Duodenal mucosa (tissue), 2 donors: ENCODE data around the gene KRT35.

ENCODE experiments used
- H3K27ac ChIP-seq: one replicate; pipeline ENCODE4 v1.7.0; 2013; ENCODE audit warnings: low read depth, low read length
- H3K27me3 ChIP-seq, 2 donors: one replicate each; pipeline ENCODE4 v1.7.0; 2013; ENCODE audit warnings: low read length in 2 of 2, control low read depth in 1 of 2; ENCODE audit not compliant: insufficient read depth in 2 of 2, control insufficient read depth in 1 of 2
- H3K36me3 ChIP-seq, 2 donors: one replicate each; pipeline ENCODE4 v1.7.0; 2013; ENCODE audit warnings: low read length in 2 of 2, control low read depth in 1 of 2; ENCODE audit not compliant: insufficient read depth in 2 of 2, control insufficient read depth in 1 of 2
- H3K4me1 ChIP-seq, 2 donors: one replicate each; pipeline ENCODE4 v1.7.0; 2013; ENCODE audit warnings: low read length in 2 of 2, control low read depth in 1 of 2; ENCODE audit not compliant: insufficient read depth in 2 of 2, control insufficient read depth in 1 of 2
- H3K4me3 ChIP-seq, 2 donors: one replicate each; pipeline ENCODE4 v1.7.0; 2013; ENCODE audit warnings: low read length in 2 of 2, low read depth in 1 of 2
- H3K9ac ChIP-seq, 2 donors: one replicate each; pipeline ENCODE4 v1.7.0; 2013; ENCODE audit warnings: low read length in 2 of 2, low read depth in 1 of 2
- H3K9me3 ChIP-seq, 2 donors: one replicate each; pipeline ENCODE4 v1.7.0; 2013; ENCODE audit warnings: low read length in 2 of 2, control low read depth in 1 of 2; ENCODE audit not compliant: control insufficient read depth in 1 of 2

Gene KRT35

GRCh38 chr17:41489531-41489930 is 8.6 kb upstream of the KRT35 start, which contains the start of gene KRT36:
Gene KRT36, minus strand, starts transcription at chr17:41489910. Its CDS starts 46 bp downstream, at chr17:41489864.
- H3K27ac ChIP-seq: no peak within 1 kb of the TSS
- no peak within 1 kb of the TSS for H3K4me3 ChIP-seq
- H3K9me3 ChIP-seq: no peaks in the 10 kb centered on the region
- peaks cover 3 to 21% of the 10 kb centered on the region in 2 donors for H3K4me1 ChIP-seq
- no peak within 1 kb of the TSS for H3K9ac ChIP-seq
- H3K27me3 ChIP-seq: no peaks in the 10 kb centered on the region
- H3K36me3 ChIP-seq: no peaks in the 10 kb centered on the region

DNA sequence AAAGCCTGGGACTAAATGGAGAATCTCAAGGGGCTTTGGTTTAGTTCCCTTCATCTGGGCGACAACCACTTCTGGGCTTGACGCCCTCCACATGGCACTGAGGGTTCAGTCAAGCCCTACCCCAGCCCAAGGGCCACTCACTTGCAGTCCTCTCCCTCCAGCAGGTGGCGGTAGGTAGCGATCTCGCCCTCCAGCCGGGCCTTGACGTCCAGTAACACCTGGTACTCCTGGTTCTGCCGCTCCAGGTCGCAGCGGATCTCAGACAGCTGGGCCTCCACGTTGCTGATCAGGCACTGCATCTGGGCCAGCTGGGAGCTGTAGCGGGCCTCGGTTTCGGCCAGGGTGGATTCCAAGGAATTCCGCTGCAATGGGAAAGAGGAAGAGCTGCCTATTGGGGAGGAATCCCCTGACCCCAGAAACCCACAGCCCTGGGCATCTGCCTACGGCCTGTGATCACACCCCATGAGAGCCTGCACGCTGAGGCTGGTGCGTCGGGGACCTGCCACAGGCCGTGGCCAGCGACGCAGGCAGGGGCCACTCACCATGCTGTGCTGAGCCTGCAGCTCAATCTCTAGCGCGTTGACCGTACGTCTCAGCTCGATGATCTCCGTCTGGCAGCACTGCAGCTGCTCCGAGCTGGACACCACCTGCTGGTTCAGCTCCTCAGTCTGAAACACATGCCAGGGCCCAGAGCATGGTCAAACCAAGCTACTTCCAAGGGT is 6.0 kb upstream of the KRT35 start:
- no peaks in the 10 kb centered on the region for H3K27me3 ChIP-seq
- H3K9me3 ChIP-seq: no peaks in the 10 kb centered on the region
- H3K9ac ChIP-seq: no peak overlapping the region
- H3K36me3 ChIP-seq: no peaks in the 10 kb centered on the region
- H3K27ac ChIP-seq: no peak overlapping the region
- H3K4me3 ChIP-seq: no peak overlapping the region
- peaks cover 16 to 28% of the 10 kb centered on the region in 2 donors for H3K4me1 ChIP-seq

- Histone ChIP-seq H3K9ac (no peak overlapping the region), H3K9me3 (no peaks in the 10 kb centered on the region), H3K36me3 (no peaks in the 10 kb centered on the region), H3K27ac (no peak overlapping the region), H3K4me3 (no peak overlapping the region), H3K27me3 (no peaks in the 10 kb centered on the region), H3K4me1 (peaks cover 16 to 28% of the 10 kb centered on the region in 2 donors)
These were observed 5.4 kb upstream of the KRT35 start for GRCh38 chr17:41486316-41486715.

GRCh38 chr17:41484920-41485904 is 4.3 kb upstream of the KRT35 start:
- Histone ChIP-seq H3K9me3 (no peaks in the 10 kb centered on the region), H3K27ac (no peak overlapping the region), H3K27me3 (no peaks in the 10 kb centered on the region), H3K4me3 (no peak overlapping the region), H3K4me1 (peaks cover 16 to 23% of the 10 kb centered on the region in 2 donors), H3K36me3 (no peaks in the 10 kb centered on the region), H3K9ac (no peak overlapping the region)

DNA sequence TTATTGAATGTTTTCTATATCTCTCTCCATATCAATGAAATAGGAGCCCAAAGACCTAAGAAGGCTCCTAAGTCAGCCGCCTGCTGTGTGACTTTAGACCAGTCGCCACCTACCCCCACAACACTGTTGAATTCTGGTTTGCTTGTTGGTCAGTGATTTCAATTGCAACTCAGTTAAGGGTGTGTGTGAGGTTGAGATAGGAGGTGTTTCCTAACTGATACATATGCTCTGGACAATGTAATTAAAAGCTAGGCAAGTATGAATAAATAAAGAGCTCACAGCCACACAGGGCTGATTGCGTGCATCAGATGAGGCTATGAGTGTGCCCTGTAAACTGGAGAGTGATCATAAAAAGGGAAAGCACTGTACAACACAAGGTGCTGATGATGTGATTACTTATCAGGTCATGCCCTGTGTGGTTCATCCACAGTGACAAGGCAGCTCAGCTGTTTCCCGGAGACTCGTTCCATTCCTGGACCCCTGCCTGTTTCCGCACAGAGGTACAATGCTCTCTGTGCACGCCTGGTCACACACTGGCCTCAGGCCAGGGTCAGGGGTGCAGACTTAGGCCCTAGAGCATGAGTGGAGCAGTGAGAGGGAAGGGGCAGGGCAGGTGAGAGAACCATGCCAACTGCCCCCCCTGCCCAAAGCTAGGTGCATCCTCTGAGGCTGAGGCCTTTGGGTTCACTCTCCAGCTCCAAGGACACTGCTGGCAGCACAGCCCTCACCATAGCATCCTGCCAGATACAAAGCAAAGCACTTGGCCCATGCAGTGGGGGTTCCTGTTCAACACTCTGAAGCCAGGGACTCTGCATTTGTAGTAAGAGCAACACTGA is 3.3 kb upstream of the KRT35 start:
- Histone ChIP-seq H3K9ac (no peak overlapping the region), H3K9me3 (no peaks in the 10 kb centered on the region), H3K27me3 (no peaks in the 10 kb centered on the region), H3K27ac (no peak overlapping the region), H3K4me3 (no peak overlapping the region), H3K36me3 (no peaks in the 10 kb centered on the region), H3K4me1 (peaks cover 15 to 16% of the 10 kb centered on the region in 2 donors)

DNA sequence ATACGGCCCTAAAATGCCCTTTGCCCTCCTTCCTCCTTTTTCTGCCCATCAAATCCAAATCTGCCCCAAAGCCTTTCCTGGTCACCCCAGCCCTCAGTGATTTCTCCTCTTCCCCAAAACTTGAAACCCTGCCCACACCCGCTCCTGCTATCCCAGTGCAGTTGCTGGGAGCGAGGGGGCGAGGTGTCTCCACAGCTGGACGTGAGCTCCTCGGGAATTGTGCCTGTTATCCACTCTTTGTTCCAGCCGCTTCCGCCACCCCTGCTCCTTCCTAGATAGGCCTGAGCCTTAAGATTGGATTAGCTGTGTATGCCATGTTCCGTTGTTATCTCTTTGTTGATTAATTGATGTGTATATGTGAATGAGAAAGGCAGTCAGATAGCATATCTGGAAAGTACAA is 2.6 kb upstream of the KRT35 start:
- Histone ChIP-seq H3K4me3 (no peak overlapping the region), H3K4me1 (peaks cover 15 to 16% of the 10 kb centered on the region in 2 donors), H3K27ac (no peak overlapping the region), H3K27me3 (no peaks in the 10 kb centered on the region), H3K9ac (no peak overlapping the region), H3K36me3 (no peaks in the 10 kb centered on the region), H3K9me3 (no peaks in the 10 kb centered on the region)

DNA sequence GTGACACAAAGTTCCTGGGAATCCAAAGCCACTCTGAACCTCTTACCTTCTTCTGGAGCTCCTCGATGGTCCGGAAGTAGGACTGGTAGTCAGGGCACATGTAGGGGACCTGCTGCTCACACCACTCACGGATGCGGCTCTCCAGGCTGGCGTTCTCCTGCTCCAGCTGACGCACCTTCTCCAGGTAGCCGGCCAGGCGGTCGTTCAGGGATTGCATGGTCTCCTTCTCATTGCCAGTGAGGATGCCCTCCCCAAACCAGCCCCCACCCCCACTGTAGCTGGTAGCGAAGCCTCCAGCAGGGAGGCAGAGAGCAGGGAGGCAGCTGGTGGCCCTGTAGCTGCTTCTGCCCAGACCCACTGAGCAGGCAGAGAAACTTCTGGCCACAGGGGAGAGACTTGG is 370 bp downstream of the KRT35 start:
- no peak overlapping the region for H3K4me3 ChIP-seq
- peaks cover 15 to 16% of the 10 kb centered on the region in 2 donors for H3K4me1 ChIP-seq
- H3K27me3 ChIP-seq: no peaks in the 10 kb centered on the region
- H3K9ac ChIP-seq: no peak overlapping the region
- H3K36me3 ChIP-seq: no peaks in the 10 kb centered on the region
- H3K9me3 ChIP-seq: no peaks in the 10 kb centered on the region
- H3K27ac ChIP-seq: no peak overlapping the region

DNA sequence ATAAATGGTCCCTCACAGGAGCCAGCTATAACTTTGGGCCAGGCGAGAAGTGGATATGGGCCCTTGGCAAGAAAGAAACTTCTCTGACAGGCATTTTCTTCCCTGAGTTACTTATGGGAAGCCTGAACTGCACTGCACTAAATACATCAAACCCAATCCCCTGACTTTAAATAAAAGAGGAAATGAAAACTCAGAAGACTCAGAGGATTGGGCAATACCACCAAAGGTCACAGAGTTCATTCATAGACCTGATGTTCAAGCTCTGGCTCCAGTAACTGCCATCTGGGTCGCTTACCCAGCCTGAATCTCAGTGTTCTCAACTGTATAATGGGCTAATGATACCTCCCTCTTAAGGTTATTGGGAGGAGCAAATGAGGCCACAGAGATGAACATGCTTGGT is 815 bp downstream of the KRT35 start:
- Histone ChIP-seq H3K9ac (no peak overlapping the region), H3K4me1 (peaks cover 15 to 16% of the 10 kb centered on the region in 2 donors), H3K4me3 (no peak overlapping the region), H3K9me3 (no peaks in the 10 kb centered on the region), H3K36me3 (no peaks in the 10 kb centered on the region), H3K27me3 (no peaks in the 10 kb centered on the region), H3K27ac (no peak overlapping the region)

DNA sequence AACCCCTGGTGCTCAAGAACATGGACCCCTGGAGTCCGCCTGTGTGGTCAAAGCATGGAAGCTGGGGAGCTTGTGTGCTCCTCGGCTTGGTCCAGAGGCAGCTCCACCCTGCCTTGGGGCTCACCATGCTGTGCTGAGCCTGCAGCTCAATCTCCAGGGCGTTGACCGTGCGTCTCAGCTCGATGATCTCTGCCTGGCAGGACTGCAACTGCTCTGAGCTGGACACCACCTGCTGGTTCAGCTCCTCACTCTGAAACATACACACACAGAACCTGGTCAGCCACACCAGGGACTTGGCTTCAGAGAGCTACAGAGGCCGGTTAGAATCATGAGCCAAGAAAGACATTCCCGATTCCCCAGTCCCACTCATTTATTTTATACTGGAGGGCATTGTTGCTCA is 2.7 kb downstream of the KRT35 start:
- Histone ChIP-seq H3K4me3 (no peak overlapping the region), H3K9me3 (no peaks in the 10 kb centered on the region), H3K36me3 (no peaks in the 10 kb centered on the region), H3K27ac (no peak overlapping the region), H3K9ac (no peak overlapping the region), H3K4me1 (peaks cover 1 to 2% of the 10 kb centered on the region in 2 donors), H3K27me3 (no peaks in the 10 kb centered on the region)
